ENCODE measurements around the gene CATSPERE.
"Not testable (repeated sequence)": the region's sequence is repeated elsewhere in the genome, so short reads cannot be mapped to it uniquely, and the experiment has no call there.

Gene CATSPERE

DNA sequence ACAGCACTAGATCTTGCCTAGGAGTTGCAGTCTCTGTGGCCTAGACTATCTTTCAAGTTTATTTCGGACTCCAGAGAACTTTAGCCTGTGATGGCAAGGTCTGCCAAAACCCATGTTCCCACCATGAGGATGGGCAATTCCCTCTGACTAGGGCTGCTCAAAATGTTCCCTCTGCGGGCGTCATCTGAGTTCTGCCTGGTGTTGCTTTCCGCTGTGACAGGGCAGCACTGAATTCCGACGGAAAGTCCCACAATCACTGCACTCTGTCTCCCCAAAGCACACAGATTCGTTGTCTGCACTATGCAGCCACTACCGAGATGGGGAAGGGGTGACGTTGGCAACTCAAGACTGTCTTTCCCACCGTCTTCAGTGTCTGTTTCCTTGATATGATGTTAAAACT is 75.2 kb downstream of the CATSPERE start:
- Mint-ChIP-seq H3K4me3 (no peak overlapping the region), H3K27me3 (peaks cover 6 to 7% of the 10 kb centered on the region in 2 donors), H3K27ac (no peak overlapping the region), H3K9me3 (peaks cover 0 to 16% of the 10 kb centered on the region in 2 donors), H3K4me1 (ENCODE audit: low read depth in 2 of 2) (no peaks in the 10 kb centered on the region), H3K36me3 (ENCODE audit: insufficient read depth) (no peaks in the 10 kb centered on the region)
- DNase-seq (no peak), ATAC-seq (replicated peaks) (no peak)

DNA sequence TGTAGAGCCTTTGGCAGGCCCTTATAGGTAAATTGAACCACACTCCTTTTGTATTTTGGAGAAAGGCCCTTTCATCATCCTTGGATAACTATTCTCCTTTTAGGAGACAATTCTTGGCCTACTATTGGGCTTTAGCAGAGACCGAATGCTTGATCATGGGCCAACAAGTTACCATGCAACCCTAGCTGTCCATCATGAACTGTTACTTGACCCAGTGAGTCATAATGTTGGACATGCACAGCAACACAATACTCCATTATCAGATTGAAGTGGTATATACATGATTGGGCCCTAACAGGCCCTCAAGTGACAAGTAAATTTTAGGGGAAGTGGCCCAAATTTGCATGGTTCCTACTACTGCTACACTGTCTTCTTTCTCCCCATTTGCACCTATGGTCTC is 84.4 kb downstream of the CATSPERE start:
- no peaks in the 10 kb centered on the region for H3K4me1 Mint-ChIP-seq (ENCODE audit: low read depth in 2 of 2)
- H3K36me3 Mint-ChIP-seq (ENCODE audit: insufficient read depth) = no peaks in the 10 kb centered on the region
- DNase-seq = no peak
- peaks cover 0 to 2% of the 10 kb centered on the region in 2 donors for H3K9me3 Mint-ChIP-seq
- no peaks in the 10 kb centered on the region for H3K27me3 Mint-ChIP-seq
- H3K4me3 Mint-ChIP-seq = no peak overlapping the region
- no peak overlapping the region for H3K27ac Mint-ChIP-seq
- no peak for ATAC-seq (replicated peaks)

DNA sequence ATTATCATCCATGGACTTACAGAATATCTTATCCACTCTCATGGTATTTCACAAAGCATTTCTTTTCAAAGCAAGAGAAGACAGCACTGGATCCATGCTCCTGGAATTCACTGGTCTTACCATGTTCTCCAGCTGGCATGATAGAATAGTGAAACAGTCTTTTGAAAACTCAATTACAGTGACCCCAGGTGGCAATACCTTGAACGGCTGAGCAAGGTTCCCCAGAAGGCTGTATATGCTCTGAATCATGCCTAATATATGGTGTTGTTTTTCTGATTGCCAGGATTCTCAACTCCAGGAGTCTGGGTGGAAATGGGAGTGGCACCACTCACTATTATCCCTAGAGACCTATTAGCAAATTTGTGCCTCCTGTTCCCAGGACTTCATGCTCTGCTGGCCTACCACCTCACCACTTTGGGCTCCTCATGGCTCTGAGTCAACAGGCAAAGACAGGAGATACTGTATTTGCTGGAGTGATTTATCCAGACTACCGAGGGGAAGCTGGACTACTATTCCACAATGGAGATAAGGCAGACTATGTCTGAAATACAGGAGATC is 87.6 kb downstream of the CATSPERE start:
- Mint-ChIP-seq H3K4me3 (no peak overlapping the region), H3K27ac (no peak overlapping the region), H3K36me3 (ENCODE audit: insufficient read depth) (no peaks in the 10 kb centered on the region), H3K27me3 (no peaks in the 10 kb centered on the region), H3K4me1 (ENCODE audit: low read depth in 2 of 2) (no peaks in the 10 kb centered on the region), H3K9me3 (peaks cover 0 to 2% of the 10 kb centered on the region in 2 donors)
- DNase-seq (no peak), ATAC-seq (replicated peaks) (no peak)

DNA sequence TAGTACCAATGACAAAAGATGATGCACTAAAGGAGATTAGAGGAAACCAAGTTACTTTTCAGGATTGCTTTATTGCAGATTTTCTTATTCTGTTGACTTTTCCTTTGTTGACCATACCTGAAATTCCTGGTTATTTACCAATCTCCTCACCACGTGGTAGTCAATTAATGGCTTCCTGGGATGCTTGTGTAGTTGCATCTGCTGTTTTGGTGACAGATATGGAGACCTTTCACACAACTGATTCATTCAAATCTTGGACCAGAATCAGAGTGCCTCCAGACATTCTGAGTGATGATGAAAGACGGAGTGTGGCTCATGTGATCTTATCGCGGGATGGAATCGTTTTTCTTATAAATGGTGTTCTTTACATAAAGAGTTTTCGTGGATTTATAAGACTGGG is 91.3 kb downstream of the CATSPERE start:
- Mint-ChIP-seq H3K4me1 (ENCODE audit: low read depth in 2 of 2) (no peaks in the 10 kb centered on the region), H3K27me3 (no peaks in the 10 kb centered on the region), H3K9me3 (no peaks in the 10 kb centered on the region), H3K4me3 (no peak overlapping the region), H3K27ac (no peak overlapping the region), H3K36me3 (ENCODE audit: insufficient read depth) (no peaks in the 10 kb centered on the region)
- ATAC-seq (replicated peaks) (no peak), DNase-seq (no peak)

DNA sequence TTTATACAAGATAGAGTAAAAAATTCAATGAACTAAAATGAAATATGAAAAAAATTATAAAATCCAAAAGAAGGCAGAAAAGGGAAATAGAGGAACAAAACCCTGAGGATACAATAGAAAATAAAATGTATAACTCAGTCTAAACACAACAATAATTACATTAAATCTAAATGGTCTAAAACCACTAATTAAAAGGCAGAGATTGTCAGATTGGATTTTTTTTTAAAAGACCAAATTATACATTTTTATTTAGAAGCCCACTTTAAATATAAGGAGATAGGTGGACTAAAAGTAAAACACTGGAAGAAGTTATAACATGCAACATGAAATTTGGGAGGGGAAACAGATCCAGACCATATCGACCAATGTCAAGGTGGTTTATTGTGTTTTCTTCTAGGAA is 95.2 kb downstream of the CATSPERE start:
- no peak for ATAC-seq (replicated peaks)
- Mint-ChIP-seq H3K4me3 (no peak overlapping the region), H3K36me3 (ENCODE audit: insufficient read depth) (no peaks in the 10 kb centered on the region), H3K9me3 (peaks cover 0 to 5% of the 10 kb centered on the region in 2 donors), H3K4me1 (ENCODE audit: low read depth in 2 of 2) (no peaks in the 10 kb centered on the region), H3K27ac (no peak overlapping the region), H3K27me3 (peaks cover 0 to 5% of the 10 kb centered on the region in 2 donors)
- DNase-seq = no peak

DNA sequence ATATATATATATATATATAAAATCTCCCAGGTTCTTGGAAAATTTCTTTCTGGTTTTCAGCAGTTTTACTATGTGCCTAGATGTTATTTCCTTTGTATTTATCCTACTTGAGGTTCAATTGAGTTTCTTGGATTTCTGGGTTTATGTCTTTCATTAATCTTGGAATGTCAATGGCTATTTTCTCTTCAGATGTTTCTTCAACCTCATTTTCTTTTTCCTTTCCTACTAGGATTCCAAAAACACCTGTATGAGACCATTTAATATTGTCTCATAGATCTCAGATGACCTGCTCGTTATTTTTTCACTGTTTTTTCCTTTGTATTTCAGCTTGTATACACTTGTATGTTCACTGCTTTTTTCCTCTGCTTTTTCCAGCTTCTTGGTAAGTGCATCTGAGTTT is 96.5 kb downstream of the CATSPERE start:
- Mint-ChIP-seq H3K9me3 (peaks cover 0 to 5% of the 10 kb centered on the region in 2 donors), H3K4me3 (no peak overlapping the region), H3K27me3 (peaks cover 0 to 5% of the 10 kb centered on the region in 2 donors), H3K4me1 (ENCODE audit: low read depth in 2 of 2) (no peaks in the 10 kb centered on the region), H3K36me3 (ENCODE audit: insufficient read depth) (no peaks in the 10 kb centered on the region), H3K27ac (no peak overlapping the region)
- DNase-seq (no peak), ATAC-seq (replicated peaks) (no peak)

DNA sequence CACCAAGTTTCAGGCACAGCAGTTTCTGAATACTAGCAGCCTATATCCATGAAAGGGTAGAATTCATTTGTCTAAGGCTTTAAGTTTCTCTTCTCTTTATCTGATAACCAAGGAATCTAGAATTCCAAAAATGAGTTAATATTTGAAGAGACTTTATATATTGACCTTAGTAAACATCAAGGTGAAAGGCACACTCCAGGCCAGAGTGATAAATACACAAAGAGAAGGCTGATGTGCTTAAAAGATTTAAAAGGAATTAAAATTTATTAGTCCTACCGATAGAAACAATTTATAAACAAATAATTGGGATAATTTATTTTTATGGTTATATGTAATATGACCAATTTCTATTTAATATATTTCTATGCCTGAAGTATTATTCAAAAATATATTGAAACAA is 98.5 kb downstream of the CATSPERE start:
- DNase-seq (no peak), ATAC-seq (replicated peaks) (no peak)
- no peak overlapping the region for H3K27ac Mint-ChIP-seq
- no peaks in the 10 kb centered on the region for H3K4me1 Mint-ChIP-seq (ENCODE audit: low read depth in 2 of 2)
- peaks cover 0 to 5% of the 10 kb centered on the region in 2 donors for H3K9me3 Mint-ChIP-seq
- peaks cover 0 to 5% of the 10 kb centered on the region in 2 donors for H3K27me3 Mint-ChIP-seq
- H3K36me3 Mint-ChIP-seq (ENCODE audit: insufficient read depth) = no peaks in the 10 kb centered on the region
- H3K4me3 Mint-ChIP-seq = no peak overlapping the region

DNA sequence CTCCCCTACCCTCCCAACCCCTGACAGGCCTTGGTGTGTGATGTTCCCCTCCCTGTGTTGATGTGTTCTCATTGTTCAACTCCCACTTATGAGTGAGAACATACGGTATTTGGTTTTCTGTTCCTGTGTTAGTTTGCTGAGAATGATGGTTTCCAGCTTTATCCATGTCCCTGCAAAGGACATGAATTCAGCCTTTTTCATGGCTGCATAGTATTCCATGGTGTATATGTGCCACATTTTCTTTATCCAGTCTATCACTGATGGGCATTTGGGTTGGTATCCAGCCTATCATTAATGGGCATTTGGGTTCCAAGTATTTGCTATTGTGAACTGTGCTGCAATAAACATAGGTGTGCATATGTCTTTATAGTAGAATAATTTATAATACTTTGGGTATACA is 101.8 kb downstream of the CATSPERE start:
- not testable (repeated sequence) for H3K9me3 Mint-ChIP-seq; ATAC-seq (replicated peaks); H3K36me3 Mint-ChIP-seq (ENCODE audit: insufficient read depth); H3K4me1 Mint-ChIP-seq (ENCODE audit: low read depth in 2 of 2); DNase-seq; H3K27me3 Mint-ChIP-seq; H3K4me3 Mint-ChIP-seq; H3K27ac Mint-ChIP-seq

DNA sequence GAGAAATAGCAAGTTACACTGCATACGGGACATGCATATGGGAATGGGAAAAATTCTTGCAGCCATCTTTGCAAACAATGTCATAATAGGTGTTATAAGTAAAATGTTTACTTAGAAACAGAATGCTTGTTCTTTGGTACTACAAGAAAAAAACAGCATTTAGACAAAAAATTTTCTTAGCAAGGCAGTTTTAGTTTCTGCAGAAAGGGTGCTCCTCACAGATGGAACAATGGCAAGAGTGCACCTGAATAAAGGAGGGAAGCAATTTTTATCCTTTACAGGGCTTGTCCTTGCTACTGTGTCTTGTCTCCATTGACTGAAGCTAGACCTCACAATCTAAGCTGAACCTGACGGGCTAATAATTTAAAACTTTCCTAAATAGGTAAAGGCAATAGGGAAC is 112.7 kb downstream of the CATSPERE start:
- Mint-ChIP-seq H3K4me1 (ENCODE audit: low read depth in 2 of 2) (no peaks in the 10 kb centered on the region), H3K27ac (no peak overlapping the region), H3K9me3 (peaks cover 11 to 14% of the 10 kb centered on the region in 2 donors), H3K4me3 (no peak overlapping the region), H3K36me3 (ENCODE audit: insufficient read depth) (no peaks in the 10 kb centered on the region), H3K27me3 (no peaks in the 10 kb centered on the region)
- ATAC-seq (replicated peaks) (no peak), DNase-seq (no peak)

DNA sequence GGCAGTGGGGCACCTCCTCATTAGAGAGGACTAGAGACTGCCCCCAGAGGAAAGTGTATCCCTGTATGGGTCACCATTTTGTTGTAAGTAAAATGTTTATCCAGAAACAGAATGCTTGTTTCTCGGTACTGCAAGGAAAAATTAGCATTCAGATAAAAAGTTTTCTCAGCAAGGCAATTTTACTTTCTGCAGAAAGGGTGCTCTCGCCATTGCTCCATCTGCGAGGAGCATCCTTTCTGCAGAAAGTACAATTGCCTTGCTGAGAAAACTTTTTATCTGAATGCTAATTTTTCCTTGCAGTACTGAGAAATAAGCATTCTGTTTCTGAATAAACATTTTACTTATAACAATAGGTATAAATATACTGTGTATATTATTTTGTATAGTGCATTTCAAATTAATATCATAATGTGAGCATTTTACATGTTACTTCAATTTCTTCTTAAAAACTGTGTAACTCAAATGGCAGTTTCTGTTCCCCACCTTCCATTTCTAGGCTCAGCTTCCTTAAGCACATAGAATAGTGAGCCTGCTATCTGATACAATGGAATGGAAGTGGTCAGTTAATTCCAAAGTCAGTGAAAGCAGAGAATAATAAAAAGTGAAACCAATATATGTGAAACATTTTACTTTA is 115.3 kb downstream of the CATSPERE start:
- Mint-ChIP-seq H3K4me3 (no peak overlapping the region), H3K9me3 (peaks cover 11 to 14% of the 10 kb centered on the region in 2 donors), H3K36me3 (ENCODE audit: insufficient read depth) (no peaks in the 10 kb centered on the region), H3K27ac (no peak overlapping the region), H3K4me1 (ENCODE audit: low read depth in 2 of 2) (no peaks in the 10 kb centered on the region), H3K27me3 (no peaks in the 10 kb centered on the region)
- DNase-seq (no peak), ATAC-seq (replicated peaks) (no peak)

DNA sequence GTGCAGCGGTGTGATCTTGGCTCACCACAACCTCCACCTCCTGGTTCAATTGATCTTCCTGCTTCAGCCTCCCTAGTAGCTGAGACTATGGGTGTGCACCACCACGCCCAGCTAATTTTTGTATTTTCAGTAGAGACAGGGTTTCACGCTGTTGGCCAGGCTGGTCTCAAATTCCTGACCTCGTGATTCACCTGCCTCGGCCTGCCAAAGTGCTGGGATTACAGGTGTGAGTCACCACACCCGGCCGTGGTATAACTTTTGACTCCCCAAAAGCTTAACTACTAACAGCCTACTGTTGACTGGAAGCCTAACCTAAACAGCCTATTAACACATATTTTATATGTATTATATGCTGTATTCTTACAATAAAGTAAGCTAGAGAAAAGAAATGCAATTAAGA is 117.1 kb downstream of the CATSPERE start:
- not testable (repeated sequence) for H3K4me1 Mint-ChIP-seq (ENCODE audit: low read depth in 2 of 2); H3K4me3 Mint-ChIP-seq; H3K36me3 Mint-ChIP-seq (ENCODE audit: insufficient read depth); H3K27me3 Mint-ChIP-seq; H3K27ac Mint-ChIP-seq; ATAC-seq (replicated peaks); DNase-seq
- H3K9me3 Mint-ChIP-seq = peaks cover 8 to 14% of the 10 kb centered on the region in 2 donors

DNA sequence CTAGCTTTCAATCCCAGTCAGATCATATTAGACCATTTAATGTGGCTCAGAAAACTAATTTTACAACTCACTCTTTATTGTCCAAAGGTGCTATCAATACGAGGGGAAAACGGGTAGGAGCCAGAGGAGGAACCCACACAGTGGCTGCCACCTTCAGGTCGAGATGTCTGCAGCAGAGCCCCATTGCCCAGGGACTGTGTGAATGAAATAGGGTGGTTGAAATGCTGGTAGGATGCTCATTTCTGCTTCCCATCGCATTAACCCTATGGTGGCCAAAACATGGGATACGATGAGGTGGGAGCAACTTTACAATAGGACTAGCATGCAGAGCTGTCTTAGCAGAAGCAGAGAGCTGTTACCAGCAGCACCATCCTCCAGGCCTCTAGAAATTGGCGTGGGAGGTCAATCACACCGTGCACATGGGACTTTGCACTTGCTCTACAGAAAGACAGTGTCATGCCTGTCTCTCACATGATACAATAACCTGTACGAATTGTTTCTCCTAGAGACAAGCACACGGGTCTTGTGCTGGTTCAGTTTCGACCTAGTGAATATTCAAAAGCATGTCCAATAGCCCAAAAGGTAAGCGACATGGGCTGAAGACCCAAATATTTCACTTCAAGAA is 122.4 kb downstream of the CATSPERE start:
- Mint-ChIP-seq H3K36me3 (ENCODE audit: insufficient read depth) (no peaks in the 10 kb centered on the region), H3K27ac (no peak overlapping the region), H3K27me3 (peaks cover 0 to 13% of the 10 kb centered on the region in 2 donors), H3K4me1 (ENCODE audit: low read depth in 2 of 2) (peaks cover 0 to 2% of the 10 kb centered on the region in 2 donors), H3K4me3 (no peak overlapping the region), H3K9me3 (no peaks in the 10 kb centered on the region)
- DNase-seq (no peak), ATAC-seq (replicated peaks) (no peak)

DNA sequence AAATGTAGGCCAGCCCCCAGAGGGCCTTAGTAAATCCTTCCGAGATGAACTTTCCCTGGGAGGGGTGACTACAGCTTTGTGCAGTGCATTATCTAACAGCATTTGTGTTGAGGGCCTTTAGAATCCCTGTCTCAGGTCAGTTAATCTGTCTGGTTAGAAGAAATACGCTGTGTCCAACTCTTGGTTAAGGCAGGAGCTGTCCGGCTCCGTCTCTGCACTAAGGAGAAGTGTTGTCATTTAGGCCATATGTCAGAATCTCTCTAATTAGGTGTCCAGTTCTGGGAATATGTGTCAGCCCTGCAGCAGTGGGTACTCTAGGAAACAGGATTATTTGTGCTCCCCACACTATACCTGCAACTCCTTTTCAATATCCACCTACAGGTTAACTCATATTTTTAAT is 124.8 kb downstream of the CATSPERE start:
- no peak for DNase-seq

DNA sequence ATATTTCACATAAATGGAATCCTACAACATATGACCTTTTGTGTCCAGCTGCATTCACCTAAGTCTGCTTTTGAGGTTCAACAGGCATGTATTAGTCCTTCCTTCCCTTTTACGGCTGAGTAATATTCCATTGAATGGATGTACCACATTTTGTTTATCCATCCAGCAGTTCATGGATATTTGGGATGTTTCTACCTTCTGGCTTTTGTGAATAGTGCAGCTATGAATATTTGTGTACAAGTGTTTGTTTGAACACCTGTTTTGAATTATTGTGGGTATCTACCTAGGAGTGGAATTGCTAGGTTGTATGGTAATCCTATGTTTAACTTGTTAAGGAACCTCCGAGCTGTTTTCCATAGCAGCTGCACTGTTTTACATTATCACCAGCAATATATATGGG is 129.6 kb downstream of the CATSPERE start:
- DNase-seq (no peak), ATAC-seq (replicated peaks) (no peak)
- Mint-ChIP-seq H3K4me1 (ENCODE audit: low read depth in 2 of 2) (no peaks in the 10 kb centered on the region), H3K9me3 (no peaks in the 10 kb centered on the region), H3K27me3 (peaks cover 0 to 9% of the 10 kb centered on the region in 2 donors), H3K36me3 (ENCODE audit: insufficient read depth) (no peaks in the 10 kb centered on the region), H3K27ac (no peak overlapping the region), H3K4me3 (no peak overlapping the region)

More for the DNA sequence above, 124.8 kb downstream of the CATSPERE start:
- Mint-ChIP-seq H3K27ac (no peak overlapping the region), H3K4me3 (no peak overlapping the region), H3K4me1 (ENCODE audit: low read depth in 2 of 2) (peaks cover 0 to 2% of the 10 kb centered on the region in 2 donors), H3K36me3 (ENCODE audit: insufficient read depth) (no peaks in the 10 kb centered on the region), H3K27me3 (peaks cover 0 to 13% of the 10 kb centered on the region in 2 donors), H3K9me3 (no peaks in the 10 kb centered on the region)
- no peak for ATAC-seq (replicated peaks)
